NOMO-1 treated with DMSO at 0.1 percent for 48 hours (cell line): ENCODE data around the gene MARS1.

Experiments
- DNase-seq: peaks from one replicate; lab custom pipeline; 2025; ENCODE audit not compliant: unreplicated experiment; lab: John Stamatoyannopoulos, UW

MARS1 gene

DNA sequence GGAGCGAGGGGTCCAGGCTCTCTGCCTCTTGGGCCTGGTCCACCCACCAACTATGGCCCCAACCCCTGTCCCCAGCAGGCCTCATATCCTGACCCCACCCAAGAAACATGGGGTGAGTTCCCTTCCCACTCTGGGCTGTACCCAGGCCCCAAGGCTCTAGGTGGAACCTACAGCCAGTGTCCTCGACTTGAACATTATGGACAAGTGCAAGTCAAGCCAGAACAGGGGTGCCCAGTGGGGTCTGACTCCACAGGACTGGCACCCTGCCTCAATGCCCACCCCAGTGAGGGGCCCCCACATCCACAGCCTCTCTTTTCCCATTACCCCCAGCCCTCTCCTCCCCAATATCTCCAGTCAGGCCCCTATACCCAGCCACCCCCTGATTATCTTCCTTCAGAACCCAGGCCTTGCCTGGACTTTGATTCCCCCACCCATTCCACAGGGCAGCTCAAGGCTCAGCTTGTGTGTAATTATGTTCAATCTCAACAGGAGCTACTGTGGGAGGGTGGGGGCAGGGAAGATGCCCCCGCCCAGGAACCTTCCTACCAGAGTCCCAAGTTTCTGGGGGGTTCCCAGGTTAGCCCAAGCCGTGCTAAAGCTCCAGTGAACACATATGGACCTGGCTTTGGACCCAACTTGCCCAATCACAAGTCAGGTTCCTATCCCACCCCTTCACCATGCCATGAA lies 16.8 kb upstream of the MARS1 start:
- DNase-seq = no peak

DNA sequence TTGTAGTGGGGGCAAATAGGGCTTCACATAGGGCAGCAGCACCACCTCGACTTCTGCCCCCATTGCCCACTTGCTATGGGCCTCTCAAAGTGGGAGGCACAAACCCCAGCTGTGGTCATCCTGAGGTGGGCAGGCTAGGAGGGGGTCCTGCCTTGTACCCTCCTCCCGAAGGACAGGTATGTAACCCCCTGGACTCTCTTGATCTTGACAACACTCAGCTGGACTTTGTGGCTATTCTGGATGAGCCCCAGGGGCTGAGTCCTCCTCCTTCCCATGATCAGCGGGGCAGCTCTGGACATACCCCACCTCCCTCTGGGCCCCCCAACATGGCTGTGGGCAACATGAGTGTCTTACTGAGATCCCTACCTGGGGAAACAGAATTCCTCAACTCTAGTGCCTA lies 16.2 kb upstream of the MARS1 start:
- DNase-seq = no peak

GRCh38 chr12:57472391-57472790 lies 15.5 kb upstream of the MARS1 start:
- DNase-seq = no peak

GRCh38 chr12:57473392-57473791 lies 14.5 kb upstream of the MARS1 start:
- no peak for DNase-seq

- DNase-seq = no peak
These were observed 14.0 kb upstream of the MARS1 start for GRCh38 chr12:57473886-57474285.

DNA sequence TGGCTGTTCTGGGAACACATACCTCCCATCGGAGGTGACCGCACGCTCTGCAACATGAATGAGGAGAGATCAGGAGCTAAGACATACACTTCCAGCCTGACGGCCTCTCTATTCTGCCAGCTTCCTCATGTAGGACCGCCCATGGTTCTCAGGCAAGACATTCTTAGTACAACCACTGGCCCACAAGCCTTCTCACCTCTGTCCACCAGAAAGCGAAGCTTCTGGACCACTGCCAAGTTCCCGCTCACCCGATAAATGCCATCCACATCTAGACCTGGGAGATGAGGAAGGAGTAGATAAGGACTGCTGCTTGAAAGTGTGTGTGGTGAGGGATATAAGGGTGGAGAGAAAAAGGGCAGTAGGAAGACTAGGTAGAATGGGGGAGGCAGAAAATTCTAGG lies 13.4 kb upstream of the MARS1 start:
- DNase-seq = no peak

DNA sequence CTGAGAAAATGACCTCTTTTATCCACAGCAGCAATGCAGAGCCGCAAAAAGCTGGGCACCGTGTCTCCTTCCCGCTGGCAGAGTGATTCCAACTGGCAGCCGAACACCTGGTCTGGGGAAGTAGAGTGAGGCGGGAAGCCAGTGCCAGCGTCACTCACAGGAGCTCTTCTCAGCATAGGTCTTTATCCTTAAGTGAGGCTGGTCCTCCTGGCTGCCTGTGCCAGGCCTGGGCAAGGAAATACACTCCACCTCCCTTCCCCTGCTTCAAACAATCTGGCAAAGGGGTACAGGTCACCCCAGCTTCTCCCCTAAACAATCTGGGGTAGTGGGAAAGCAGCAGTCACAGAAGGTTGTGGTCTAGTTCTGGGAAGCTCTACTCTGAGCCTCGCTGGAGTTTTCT lies 13.0 kb upstream of the MARS1 start:
- DNase-seq = no peak

DNA sequence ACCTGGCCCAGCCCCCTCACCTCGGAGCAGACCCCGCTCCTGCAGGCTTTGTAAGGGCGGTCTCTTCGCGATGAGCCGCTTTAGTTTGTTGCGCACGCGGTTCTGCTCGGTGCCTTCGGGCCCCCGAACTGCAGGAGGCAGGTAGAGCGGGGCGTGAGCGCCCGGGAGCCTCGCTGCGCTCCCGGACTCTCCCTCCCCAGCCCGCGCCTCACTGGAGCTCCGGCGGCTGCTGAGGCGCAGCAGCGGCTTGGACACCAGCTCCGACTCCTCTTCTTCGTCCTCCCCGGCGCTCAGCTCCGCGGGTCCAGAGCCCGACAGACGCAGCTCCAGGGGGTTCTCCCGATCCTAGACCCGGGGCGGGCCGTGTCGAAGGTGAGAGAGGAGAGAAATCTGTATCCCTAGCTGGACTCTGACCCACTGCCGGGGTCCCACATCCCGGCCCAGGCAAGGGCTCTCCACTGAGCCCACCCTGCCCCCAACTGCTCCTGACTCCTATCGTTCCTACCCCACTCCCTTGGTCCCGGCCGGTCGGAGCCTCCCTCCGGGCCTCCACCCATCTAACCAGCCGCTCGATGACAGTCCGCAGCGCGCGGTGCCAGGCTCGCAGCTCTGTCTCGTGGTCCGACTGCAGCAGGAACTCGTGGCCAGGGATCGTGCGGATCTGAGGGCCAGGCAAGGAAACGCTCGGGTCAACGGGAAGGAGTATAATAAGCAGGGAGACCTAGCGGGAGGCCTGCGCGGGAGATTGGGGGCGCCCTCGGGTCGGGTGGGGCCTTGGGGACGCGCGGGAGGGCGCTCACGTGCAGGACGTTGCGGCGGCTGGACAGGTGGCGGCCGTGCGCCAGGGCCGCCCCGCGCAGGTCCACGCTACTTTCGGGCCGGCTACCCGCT lies 12.4 kb upstream of the MARS1 start:
- no peak for DNase-seq

GRCh38 chr12:57476162-57476992 lies 11.5 kb upstream of the MARS1 start:
- peak; percentile 24 for DNase-seq

- peak; percentile 17 for DNase-seq
These were observed 10.7 kb upstream of the MARS1 start for GRCh38 chr12:57476993-57477709.

DNA sequence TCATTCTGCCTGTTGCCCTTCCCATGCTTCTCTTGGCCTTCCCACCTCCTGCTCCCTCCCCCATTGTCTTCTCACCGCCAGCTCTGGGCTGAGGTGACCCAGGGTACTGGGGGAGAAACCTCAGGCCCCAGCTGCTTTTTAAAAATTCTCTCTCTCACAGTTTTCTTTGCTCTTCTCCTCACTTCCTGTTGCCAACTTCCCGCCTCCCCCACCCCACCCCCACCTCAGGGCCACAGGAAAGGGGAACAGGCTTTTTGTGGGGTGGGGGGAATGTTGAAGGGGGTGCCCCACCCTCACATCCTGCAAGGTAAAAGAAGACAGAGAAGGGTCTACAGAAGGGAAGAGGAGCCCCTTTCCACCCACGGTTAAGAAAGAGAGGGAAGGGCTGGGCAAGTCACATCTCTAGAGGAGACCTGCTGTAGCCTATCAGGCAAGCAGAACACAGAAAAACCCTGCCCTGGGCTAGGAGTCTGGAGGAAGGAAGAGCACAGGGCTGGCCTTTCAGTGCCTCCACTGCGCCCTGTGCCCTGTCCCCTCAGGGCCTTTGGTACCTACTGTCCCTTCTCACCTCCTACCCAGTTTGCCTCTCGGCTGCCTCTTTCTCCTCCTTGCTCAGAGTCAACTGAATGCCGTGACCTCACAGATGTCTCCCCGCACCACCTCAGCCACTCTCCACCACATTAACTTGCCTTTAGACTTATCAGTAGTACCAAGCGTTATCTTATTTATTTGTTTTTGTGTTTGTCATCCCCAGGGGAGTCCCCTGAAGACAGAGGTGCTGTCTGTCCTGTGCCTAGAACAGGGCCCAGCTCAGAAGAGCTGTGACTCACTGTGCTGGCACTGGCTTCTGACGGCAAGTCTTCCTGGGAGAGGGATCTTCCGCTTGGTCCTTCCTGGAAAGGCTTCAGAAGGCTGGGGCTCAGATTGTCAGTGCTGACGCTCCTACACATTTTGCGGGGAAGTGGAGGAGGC lies 9.9 kb upstream of the MARS1 start:
- DNase-seq = peak; percentile 62

DNA sequence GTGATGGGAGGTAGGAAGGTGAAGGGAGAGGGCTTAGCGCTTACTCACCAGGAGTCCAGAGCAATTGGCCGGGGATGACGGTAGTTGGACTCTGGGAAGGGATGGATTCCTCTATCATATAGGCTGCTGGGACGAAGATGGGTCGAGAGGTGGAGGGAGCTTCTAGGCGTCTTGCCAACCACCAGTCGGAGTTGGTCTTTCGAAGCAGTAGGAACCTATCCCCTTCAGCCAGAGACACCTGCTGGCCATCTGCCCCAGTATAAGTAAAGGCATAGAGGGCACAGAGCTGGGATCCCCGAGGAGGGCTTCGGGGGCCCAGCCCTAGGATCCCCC lies 8.9 kb upstream of the MARS1 start:
- no peak for DNase-seq

GRCh38 chr12:57479376-57480115 lies 8.3 kb upstream of the MARS1 start, which contains the start of gene ARHGAP9:
Gene ARHGAP9 (minus strand): TSS chr12:57479866. CDS start chr12:57479406, 460 bp downstream.
- DNase-seq = no peak

DNA sequence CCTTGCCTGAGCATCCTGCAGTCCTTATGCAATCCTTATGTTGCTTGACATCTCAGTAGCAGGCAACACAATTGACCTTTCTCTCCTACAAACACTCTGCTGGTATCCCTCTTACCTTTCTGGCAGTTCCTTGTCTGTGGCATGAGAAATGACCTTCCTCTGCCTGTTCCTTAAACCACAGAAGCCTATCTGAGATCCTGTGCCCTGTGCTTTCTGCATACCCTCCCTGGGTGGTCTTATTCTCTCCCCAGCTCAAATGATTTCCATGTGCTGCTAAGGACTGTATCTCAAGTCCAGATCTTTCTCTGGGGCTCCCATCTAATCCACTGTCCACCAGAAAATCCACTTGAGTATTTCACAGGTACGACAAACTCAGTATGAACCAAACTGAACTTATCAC lies 6.2 kb upstream of the MARS1 start:
- DNase-seq = no peak

GRCh38 chr12:57483466-57483865 lies 4.4 kb upstream of the MARS1 start:
- no peak for DNase-seq

DNA sequence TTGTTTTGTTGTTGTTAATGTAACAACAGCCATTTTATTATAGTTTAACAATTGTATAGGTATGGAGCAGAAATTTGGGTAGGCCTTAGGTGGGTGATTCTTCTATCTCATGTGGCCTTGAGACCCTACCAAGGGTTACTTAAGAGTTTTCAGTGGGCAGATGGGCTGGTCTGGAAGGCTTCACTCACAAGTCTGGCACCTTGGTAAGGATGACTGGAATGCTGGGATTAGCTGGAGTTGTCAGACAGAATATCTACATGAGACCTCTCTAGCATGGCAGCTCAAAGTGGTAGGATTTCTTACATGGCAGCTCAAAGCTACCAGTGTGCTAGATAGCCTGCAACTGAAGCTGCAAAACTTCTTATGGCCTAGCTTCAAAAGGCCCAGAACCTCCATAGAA lies 2.2 kb upstream of the MARS1 start:
- DNase-seq = no peak

GRCh38 chr12:57487055-57487596 lies 742 bp upstream of the MARS1 start:
- no peak for DNase-seq

- DNase-seq = no peak
These were observed 711 bp downstream of the MARS1 start for GRCh38 chr12:57488402-57489156.
